ENCODE results near the gene ERLIN1.

Gene ERLIN1

DNA sequence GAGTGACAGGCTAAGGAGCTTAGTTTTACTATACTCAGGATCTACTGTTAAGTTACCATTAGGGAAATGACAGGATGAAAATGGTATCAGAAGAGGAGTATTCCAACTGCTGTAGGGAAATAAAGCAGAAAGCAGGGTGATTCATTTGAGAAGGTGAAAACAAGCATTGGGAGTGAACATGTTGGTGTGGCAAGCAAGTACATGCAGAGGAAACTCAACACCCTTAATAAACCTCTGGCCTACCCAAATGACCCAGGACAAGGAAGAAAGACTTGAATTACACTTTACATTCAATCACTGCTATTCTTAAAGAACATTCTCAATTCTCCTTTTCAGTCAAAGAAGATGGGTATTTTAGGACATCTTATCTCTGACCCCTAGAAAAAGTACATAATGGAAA is 28.7 kb downstream of the ERLIN1 start:
- H3K9me3 Mint-ChIP-seq: no peaks in the 10 kb centered on the region
- peaks cover 10% of the 10 kb centered on the region for H3K4me1 Mint-ChIP-seq
- H3K4me3 Mint-ChIP-seq: no peak overlapping the region
- H3K27ac Mint-ChIP-seq: no peak overlapping the region
- H3K36me3 Mint-ChIP-seq: peaks cover 59% of the 10 kb centered on the region
- H3K27me3 Mint-ChIP-seq: no peaks in the 10 kb centered on the region
- no peak for DNase-seq
- CTCF ChIA-PET: no interaction called here

DNA sequence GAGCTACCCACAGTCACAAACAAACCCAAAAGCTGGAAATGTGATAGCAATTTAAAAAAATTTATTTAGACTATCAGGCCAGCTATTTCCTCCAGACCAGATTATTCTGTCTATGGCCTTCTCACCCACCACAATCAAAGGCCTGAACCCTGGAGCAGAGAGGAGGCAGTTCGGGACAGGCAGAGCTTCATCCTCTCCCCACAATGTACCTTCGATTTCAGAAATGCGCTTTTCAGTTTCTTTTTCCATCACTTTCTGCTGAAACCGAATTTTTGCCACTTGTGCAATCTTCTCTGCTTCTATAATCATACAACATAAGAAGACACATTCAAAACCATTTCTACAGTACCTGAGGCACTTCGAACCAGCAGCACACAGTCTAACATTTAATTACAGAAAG is 29.9 kb downstream of the ERLIN1 start:
- H3K27ac Mint-ChIP-seq: no peak overlapping the region
- no peaks in the 10 kb centered on the region for H3K27me3 Mint-ChIP-seq
- no peak for DNase-seq
- H3K36me3 Mint-ChIP-seq: peaks cover 63% of the 10 kb centered on the region
- peaks cover 10% of the 10 kb centered on the region for H3K4me1 Mint-ChIP-seq
- CTCF ChIA-PET: no interaction called here
- H3K4me3 Mint-ChIP-seq: no peak overlapping the region
- no peaks in the 10 kb centered on the region for H3K9me3 Mint-ChIP-seq

- Mint-ChIP-seq H3K4me3 (no peak overlapping the region), H3K9me3 (no peaks in the 10 kb centered on the region), H3K4me1 (peaks cover 10% of the 10 kb centered on the region), H3K27me3 (no peaks in the 10 kb centered on the region), H3K27ac (no peak overlapping the region), H3K36me3 (peaks cover 61% of the 10 kb centered on the region)
- DNase-seq: no peak
- CTCF ChIA-PET: no interaction called here
Observed at GRCh38 chr10:100154666-100155065, 31.2 kb downstream of the ERLIN1 start.

GRCh38 chr10:100153239-100153825 is 32.5 kb downstream of the ERLIN1 start:
- Mint-ChIP-seq H3K4me1 (peaks cover 5% of the 10 kb centered on the region), H3K9me3 (no peaks in the 10 kb centered on the region), H3K27ac (no peak overlapping the region), H3K4me3 (no peak overlapping the region), H3K36me3 (peaks cover 54% of the 10 kb centered on the region), H3K27me3 (no peaks in the 10 kb centered on the region)
- no peak for DNase-seq
- CTCF ChIA-PET: no interaction called here

DNA sequence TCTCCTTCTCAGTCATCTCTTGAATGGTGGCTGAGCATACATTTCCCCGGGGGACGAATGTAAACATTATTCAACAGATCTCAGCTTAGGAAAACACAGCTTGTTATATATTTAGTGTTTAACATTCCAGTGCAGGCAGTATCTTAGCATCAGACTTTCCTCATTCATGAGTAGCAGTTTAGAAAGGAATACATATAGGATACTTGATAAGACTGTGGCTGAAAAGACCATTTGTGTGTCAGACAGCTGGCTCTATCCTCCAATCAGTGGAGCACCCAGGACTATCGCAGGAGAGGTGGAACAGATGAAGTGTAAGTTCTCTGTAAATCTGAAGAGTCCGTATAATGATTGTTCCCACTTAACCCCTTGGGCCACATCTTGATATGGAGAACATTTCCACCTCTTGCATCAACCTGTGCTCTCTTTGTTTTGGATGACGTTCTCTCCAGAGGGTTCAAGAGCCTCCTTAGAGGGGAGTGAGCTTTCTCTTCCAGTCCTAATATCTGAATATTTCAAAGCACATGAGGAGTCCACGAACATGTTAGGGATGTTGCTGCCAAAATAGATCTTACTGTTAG is 34.0 kb downstream of the ERLIN1 start:
- no peak for DNase-seq
- Mint-ChIP-seq H3K27me3 (no peaks in the 10 kb centered on the region), H3K27ac (no peak overlapping the region), H3K36me3 (peaks cover 40% of the 10 kb centered on the region), H3K9me3 (no peaks in the 10 kb centered on the region), H3K4me1 (peaks cover 3% of the 10 kb centered on the region), H3K4me3 (no peak overlapping the region)
- CTCF ChIA-PET: no interaction called here

DNA sequence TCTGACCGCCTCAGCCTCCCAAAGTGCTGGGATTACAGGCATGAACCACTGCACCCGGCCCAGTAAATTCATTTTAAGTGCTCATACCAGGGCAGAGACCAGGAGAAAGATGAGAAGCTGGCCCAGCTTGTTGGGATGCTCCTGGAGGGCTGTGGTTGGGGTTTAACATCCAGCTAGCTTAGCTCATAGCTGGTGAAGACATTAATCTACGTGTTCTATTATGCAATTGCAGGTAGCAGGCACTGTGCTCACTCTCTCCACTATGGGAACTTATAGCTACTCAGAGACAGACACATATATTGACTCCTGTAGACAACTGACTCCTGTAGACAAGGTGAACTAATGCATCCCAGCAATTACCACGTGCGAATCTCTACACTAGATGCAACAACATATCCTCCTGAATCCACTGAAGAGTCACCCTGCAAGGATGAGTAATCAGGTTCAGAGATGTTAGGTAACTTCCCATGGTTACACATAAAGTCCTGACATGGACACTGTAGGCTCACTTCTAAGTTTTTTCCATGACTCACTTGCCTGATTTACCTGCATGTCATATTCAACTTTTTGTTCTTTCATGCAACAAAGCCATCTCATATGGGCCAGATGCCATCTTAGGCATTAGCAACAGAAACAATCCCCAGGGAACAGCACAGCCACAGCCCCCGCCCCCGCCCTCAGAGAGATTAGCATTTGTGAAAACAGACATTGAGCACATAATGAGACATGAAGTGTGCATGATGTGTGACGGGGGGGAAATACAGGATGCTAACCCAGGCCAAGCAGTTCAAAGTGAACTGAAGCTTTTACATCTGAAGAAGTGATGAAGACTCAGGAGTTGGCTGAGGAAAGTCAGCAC is 37.2 kb downstream of the ERLIN1 start:
- CTCF ChIA-PET: interaction anchor here (0.7 kb wide), 1 partner anchor 35 kb away, joined by 3 read pairs; no protein-coding TSS in a partner anchor
- no peaks in the 10 kb centered on the region for H3K4me1 Mint-ChIP-seq
- no peak for DNase-seq
- no peaks in the 10 kb centered on the region for H3K9me3 Mint-ChIP-seq
- no peak overlapping the region for H3K27ac Mint-ChIP-seq
- H3K36me3 Mint-ChIP-seq: peaks cover 22% of the 10 kb centered on the region
- no peak overlapping the region for H3K4me3 Mint-ChIP-seq
- peaks cover 3% of the 10 kb centered on the region for H3K27me3 Mint-ChIP-seq

GRCh38 chr10:100146875-100147650 is 38.8 kb downstream of the ERLIN1 start:
- Mint-ChIP-seq H3K27me3 (peaks cover 5% of the 10 kb centered on the region), H3K27ac (no peak overlapping the region), H3K36me3 (peaks cover 12% of the 10 kb centered on the region), H3K9me3 (no peaks in the 10 kb centered on the region), H3K4me3 (no peak overlapping the region), H3K4me1 (no peaks in the 10 kb centered on the region)
- no peak for DNase-seq
- CTCF ChIA-PET: no interaction called here

GRCh38 chr10:100146398-100146797 is 39.4 kb downstream of the ERLIN1 start:
- Mint-ChIP-seq H3K36me3 (peaks cover 6% of the 10 kb centered on the region), H3K27me3 (peaks cover 11% of the 10 kb centered on the region), H3K4me3 (no peak overlapping the region), H3K4me1 (no peaks in the 10 kb centered on the region), H3K27ac (no peak overlapping the region), H3K9me3 (no peaks in the 10 kb centered on the region)
- no peak for DNase-seq
- CTCF ChIA-PET: no interaction called here

- CTCF ChIA-PET: no interaction called here
- H3K27ac Mint-ChIP-seq: no peak overlapping the region
- H3K27me3 Mint-ChIP-seq: peaks cover 25% of the 10 kb centered on the region
- no peaks in the 10 kb centered on the region for H3K36me3 Mint-ChIP-seq
- H3K9me3 Mint-ChIP-seq: no peaks in the 10 kb centered on the region
- no peak overlapping the region for H3K4me3 Mint-ChIP-seq
- no peak for DNase-seq
- H3K4me1 Mint-ChIP-seq: no peaks in the 10 kb centered on the region
Observed at GRCh38 chr10:100143756-100144155, 42.1 kb downstream of the ERLIN1 start.

DNA sequence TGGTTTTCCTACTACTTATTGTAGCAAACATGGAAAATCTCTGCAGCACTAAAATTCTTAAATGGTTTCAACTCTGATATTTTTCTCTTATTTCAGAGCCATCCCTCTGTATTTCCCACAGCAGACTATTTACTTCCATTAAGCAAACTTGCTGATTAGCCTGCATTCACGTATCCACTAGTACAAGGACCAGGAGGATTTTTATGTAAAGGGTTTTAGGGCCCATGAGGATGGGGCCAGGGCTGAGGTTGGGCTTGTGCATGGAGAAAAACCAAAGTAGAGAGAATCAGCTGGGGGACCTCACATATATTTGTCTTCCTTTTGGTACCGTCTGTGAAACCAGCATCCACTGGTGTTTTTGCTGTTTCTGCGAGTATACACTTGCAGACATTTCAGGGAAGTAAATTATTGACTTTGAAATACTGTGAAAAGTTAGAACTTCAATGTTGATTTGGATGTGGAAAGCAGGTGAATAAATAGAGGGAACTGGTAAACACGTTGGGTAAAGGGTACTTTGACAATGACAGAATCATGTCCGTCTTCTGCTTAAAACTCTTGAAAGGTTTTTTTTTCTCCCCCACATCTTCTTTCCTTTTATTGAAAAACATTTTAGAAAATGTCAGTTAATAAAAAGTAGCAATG is 44.3 kb downstream of the ERLIN1 start:
- Mint-ChIP-seq H3K4me3 (no peak overlapping the region), H3K9me3 (no peaks in the 10 kb centered on the region), H3K27me3 (peaks cover 26% of the 10 kb centered on the region), H3K4me1 (no peaks in the 10 kb centered on the region), H3K36me3 (no peaks in the 10 kb centered on the region), H3K27ac (no peak overlapping the region)
- CTCF ChIA-PET: no interaction called here
- no peak for DNase-seq

DNA sequence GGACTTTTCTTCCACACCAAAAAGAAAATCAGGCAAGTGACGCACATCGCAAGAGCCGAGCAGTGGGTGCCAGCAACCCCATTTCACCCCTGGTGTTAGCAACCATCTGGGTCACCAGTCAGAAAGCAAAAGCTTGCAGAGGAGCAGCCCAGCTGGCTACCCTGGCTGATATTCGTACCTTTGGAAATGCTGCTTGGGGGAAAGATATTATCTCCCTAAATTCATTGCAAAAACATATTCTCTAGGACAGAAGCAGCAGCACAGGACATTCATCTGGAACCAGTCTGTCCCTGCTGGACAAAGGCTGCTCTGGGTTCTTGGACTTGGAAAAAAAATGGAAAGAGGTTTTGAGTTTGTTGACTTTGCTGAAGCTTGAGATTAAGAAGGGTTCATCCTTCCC is 45.8 kb downstream of the ERLIN1 start:
- no peaks in the 10 kb centered on the region for H3K4me1 Mint-ChIP-seq
- peaks cover 29% of the 10 kb centered on the region for H3K27me3 Mint-ChIP-seq
- H3K4me3 Mint-ChIP-seq: no peak overlapping the region
- H3K9me3 Mint-ChIP-seq: peaks cover under 1% of the 10 kb centered on the region
- H3K36me3 Mint-ChIP-seq: no peaks in the 10 kb centered on the region
- no peak overlapping the region for H3K27ac Mint-ChIP-seq
- DNase-seq: no peak
- CTCF ChIA-PET: interaction anchor here (1.0 kb wide), 1 partner anchor 94 kb away, joined by 4 read pairs; no protein-coding TSS in a partner anchor

- Mint-ChIP-seq H3K27ac (no peak overlapping the region), H3K9me3 (peaks cover 3% of the 10 kb centered on the region), H3K27me3 (peaks cover 29% of the 10 kb centered on the region), H3K4me1 (no peaks in the 10 kb centered on the region), H3K36me3 (no peaks in the 10 kb centered on the region), H3K4me3 (no peak overlapping the region)
- no peak for DNase-seq
- CTCF ChIA-PET: interaction anchor here (1.0 kb wide), 1 partner anchor 93 kb away, joined by 4 read pairs; no protein-coding TSS in a partner anchor
Observed at GRCh38 chr10:100138921-100139496, 46.8 kb downstream of the ERLIN1 start.

DNA sequence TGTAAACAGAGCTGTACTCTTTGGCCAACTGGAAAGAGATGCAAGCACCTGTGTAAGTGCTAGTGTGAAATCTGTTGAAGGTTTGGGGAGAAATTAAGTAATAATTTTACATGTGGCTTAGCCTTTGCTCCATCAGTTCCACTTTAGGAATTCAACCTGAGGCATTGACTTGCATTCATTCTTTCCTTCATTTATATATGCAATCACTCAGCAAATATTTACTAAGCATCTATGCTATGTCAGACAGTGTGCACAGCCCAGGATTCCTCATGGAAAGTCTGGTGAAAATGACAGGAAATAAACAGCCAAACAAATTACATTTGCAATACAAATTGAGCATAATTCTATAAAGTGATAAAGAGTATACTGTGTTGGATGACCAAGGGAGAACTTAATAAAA is 50.3 kb downstream of the ERLIN1 start:
- H3K27me3 Mint-ChIP-seq: peaks cover 30% of the 10 kb centered on the region
- DNase-seq: no peak
- CTCF ChIA-PET: no interaction called here
- H3K36me3 Mint-ChIP-seq: no peaks in the 10 kb centered on the region
- H3K4me3 Mint-ChIP-seq: no peak overlapping the region
- peaks cover 3% of the 10 kb centered on the region for H3K9me3 Mint-ChIP-seq
- no peaks in the 10 kb centered on the region for H3K4me1 Mint-ChIP-seq
- H3K27ac Mint-ChIP-seq: no peak overlapping the region

DNA sequence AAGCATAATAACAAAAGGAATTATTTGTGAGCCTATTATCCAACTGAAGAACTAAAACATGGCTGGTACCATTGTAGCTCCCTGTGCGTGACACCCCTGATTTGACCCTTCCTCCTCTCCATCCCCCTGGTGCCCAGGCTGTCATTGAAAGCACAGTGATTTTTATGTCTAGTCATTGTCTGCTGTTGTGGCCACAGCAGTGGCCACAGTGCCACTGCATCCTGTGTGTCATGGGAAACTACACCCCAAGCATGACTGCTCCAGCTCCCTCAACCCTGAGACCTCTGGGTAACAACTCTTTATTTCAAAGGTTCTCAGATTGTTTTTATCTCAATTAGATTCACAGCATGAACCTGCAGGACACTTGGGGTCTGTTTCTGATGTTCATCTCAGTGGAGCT is 52.0 kb downstream of the ERLIN1 start:
- Mint-ChIP-seq H3K27ac (no peak overlapping the region), H3K9me3 (peaks cover 3% of the 10 kb centered on the region), H3K4me3 (no peak overlapping the region), H3K27me3 (peaks cover 32% of the 10 kb centered on the region), H3K4me1 (no peaks in the 10 kb centered on the region), H3K36me3 (no peaks in the 10 kb centered on the region)
- DNase-seq: no peak
- CTCF ChIA-PET: no interaction called here

Measured in activated naive CD4-positive, alpha-beta T cell treated with anti-CD3 and anti-CD28 coated beads, Interleukin-2, amount 10 ng/mL, durations not matched to agents 7 days and 5 days (primary cell).